Activated T-cell treated with anti-CD3 and anti-CD28 coated beads, Interleukin-2, amount 50 U/mL, for 1 hour (primary cell): ENCODE results near the gene ZNF763.
A peak's percentile ranks its signal among the peaks of the same experiment; 100 is the strongest.
"Not testable (repeated sequence)": the region's sequence is repeated elsewhere in the genome, so short reads cannot be mapped to it uniquely, and the experiment has no call there.

Experiments
- DNase-seq: peaks from one replicate; pipeline ENCODE4 v3.0.0-alpha.2; 2020

The ZNF763 gene

DNA sequence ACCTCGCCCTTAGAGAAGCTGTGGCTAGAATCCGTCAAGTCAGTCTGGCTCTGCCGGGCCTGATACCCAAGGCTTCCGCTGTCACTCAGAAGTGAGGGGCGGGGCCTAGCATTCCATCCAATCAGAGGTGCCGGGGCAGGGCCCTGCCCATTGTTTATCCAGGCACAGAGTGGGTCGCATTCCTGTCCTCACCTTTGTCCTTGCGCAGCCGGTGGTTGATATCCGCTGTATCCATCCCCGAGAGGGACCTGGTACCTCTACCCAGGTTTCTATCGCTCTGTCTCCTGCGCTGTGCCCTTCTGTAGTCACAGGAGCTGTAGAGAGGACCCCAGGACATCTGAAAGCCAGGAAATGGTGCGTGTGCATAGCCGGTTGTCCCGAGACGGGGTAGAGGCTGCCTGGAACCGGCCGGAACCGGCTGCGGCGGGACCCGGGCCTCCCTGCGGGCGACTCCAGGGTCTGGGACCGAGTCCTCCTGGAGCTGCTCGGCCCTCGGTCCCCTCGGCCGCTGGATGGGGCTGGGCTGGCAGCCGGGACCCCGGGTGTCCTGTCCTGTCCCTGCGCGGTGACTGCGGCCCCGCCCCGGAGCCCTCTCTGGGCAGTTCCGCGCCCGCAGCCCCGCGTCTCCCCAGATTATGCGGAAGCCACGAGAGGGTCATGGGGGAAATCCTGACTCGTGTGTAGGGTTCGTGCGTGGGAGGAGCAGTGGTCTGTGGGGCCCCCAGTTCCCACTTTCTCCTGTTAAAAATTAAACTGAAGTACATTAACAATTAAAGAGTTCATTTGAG is at the start of gene ZNF763:
Gene ZNF763, plus strand, starts transcription at position 183 of the 788 bp plus-strand sequence. Its CDS starts 169 bp downstream, at position 352.
- DNase-seq = peak; percentile 85

DNA sequence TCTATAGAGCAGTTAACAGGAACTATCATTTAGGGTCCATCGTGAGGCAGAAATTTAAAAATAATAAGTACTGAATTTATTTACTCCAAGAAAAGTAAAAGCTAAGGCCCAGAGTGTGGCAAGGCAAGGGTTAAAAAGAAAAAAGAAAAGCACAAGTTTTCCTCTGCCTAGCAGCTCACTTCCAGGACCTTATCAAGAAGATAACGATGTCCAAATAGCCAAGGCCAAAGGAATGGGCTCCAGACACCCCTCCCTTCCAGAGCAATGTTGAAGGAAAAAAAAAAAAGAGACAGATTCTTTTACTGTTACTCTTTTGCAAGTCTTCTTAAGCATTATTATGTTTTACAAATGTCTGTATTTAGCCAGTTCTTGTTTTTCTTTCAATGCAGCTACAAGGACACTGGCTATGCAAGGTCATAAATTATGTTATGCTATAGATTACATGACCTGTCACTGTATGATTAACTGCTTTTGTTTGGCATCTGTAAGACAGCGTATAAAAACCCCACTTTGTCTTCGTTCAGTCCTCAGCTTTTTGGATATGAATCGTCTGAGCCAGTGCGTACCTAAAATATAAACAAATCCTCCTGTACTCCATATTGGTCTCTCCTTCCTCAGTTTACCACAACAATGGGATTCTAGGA is 42.9 kb upstream of the ZNF763 start:
- DNase-seq = no peak

DNA sequence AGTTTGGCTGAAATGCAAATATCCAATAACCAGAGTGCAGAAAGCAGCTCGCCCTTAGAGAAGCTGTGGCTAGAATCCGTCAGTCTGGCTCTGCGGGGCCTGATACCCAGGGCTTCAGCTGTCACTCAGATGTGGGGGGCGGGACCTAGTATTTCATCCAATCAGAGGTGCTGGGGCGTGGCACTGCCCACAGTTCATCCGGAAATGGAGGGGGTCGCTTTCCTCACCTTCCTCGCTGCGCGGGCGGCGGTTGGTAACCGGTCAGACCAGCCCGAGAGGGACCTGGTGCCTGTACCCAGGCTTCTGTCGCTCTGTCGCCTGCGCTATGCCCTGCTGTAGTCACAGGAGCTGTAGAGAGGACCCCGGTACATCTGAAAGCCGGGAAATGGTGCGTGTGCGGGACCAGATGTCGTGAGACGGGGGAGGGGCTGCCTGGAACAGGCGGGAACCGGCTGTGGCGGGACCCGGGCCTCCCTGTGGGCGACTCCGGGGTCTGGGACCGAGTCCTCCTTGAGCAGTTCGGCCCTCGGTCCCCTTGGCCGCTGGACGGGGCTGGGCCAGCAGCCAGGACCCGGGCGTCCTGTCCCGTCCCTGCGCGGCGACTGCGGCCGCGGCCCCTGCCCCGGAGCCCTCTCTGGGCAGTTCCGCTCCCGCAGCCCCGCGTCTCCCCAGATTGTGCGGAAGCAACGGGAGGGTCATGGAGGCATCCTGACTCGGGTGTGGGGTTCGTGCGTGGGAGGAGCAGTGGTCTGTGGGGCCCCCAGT is 39.8 kb upstream of the ZNF763 start, which contains the start of gene ZNF700:
Gene ZNF700, plus strand, starts transcription at position 222 of the 765 bp plus-strand sequence. Its CDS starts 104 bp downstream, at position 326.
- peak; percentile 91 for DNase-seq

DNA sequence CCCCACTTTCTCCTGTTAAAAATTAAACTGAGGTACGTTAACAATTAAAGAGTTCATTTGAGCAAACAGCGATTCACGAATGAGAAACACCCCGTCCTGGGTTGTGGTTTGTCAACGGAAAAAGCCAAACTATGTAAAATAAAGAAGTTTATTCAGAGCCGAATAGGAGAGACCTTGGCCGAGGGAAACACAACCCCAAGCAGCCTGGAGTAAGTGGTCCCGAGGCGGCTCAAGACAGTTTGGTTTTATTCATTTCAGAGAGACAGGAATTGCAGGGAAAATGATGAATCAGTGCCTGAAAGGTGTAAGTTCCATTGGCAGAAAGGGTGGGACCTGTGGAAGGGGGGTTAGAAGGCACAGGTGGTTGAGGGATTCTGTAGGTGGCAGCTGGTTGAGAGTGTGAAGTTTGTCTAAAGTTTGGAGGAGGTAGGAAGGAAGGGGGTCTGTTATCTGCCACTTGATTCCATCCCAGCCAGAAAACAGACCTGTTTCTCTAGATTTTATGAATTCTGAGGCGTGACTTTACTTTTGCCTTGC is 39.1 kb upstream of the ZNF763 start:
- not testable (repeated sequence) for DNase-seq

DNA sequence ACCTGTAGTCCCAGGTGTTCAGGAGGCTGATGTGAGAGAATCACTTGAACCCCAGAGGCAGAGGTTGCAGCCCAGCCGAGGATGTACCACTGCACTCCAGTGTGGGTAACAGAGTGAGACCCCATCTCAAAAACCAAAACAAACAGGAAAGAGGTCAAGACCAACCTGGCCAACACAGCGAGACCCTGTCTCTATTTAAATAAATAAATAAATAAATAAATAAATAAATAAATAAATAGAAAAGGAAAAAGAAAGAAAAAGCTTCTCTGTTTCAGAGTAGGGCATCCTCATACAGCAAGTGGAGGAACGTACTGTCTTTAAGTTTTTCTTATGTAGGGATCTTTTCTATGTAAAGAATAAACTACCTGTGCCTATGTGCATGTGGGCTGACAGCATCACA is 37.6 kb upstream of the ZNF763 start:
- DNase-seq = no peak

DNA sequence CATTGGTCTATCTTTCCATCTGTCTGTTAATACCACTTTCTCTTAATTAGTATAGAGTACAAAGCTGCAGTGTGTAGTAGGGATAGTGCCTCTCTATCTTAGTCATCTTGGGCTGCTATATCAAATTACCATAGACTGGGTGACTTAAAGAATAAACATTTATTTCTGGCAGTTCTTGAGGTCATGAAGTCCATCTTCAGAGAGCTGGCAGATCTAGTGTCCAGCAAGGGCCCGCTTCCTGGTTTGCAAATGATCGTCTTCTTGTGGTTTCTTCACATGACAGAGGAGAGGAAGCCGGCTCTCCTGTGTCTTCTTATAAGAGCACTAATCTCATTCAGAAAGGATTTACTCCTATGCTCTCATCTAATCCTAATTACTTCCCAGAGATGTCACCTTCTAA is 33.8 kb upstream of the ZNF763 start:
- DNase-seq = no peak

DNA sequence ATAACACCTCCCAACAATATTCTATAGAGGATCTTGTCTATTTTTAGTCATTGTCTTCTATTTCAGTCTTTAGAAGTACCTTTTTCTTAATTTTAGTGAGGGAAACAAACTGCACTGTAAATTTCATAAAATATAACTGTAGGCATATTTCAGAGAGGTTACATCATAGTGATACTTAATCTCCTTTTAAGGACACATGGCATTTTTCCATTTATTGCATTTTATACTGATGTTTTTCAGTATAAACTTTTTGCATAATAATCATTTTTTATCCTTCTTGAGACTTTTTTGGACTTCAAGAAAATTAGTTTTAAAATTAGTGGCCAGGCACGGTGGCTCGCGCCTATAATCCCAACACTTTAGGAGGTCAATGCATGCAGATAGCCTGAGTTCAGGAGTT is 33.3 kb upstream of the ZNF763 start:
- no peak for DNase-seq

DNA sequence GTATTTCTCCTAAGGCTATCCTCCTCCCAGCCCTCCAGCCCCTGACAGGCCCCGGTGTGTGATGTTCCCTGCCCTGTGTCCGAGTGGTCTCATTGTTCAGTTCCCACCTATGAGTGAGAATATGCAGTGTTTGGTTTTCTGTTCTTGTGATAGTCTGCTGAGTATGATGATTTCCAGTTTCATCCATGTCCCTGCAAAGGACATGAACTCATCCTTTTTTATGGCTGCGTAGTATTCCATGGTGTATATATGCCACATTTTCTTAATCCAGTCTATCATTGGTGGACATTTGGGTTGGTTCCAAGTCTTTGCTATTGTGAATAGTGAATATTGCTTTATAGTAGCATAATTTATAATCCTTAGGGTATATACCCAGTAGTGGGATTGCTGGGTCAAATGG is 29.0 kb upstream of the ZNF763 start:
- not testable (repeated sequence) for DNase-seq

DNA sequence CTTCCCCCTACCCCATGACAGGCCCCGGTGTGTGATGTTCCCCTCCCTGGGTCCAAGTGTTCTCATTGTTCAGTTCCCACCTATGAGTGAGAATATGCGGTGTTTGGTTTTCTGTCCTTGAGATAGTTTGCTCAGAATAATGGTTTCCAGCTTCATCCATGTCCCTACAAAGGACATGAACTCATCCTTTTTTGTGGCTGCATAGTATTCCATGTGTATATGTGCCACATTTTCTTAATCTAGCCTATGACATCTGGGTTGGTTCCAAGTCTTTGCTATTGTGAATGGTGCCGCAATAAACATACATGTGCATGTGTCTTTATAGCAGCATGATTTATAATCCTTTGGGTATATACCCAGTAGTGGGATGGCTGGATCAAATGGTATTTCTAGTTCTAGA is 26.5 kb upstream of the ZNF763 start:
- DNase-seq = not testable (repeated sequence)

DNA sequence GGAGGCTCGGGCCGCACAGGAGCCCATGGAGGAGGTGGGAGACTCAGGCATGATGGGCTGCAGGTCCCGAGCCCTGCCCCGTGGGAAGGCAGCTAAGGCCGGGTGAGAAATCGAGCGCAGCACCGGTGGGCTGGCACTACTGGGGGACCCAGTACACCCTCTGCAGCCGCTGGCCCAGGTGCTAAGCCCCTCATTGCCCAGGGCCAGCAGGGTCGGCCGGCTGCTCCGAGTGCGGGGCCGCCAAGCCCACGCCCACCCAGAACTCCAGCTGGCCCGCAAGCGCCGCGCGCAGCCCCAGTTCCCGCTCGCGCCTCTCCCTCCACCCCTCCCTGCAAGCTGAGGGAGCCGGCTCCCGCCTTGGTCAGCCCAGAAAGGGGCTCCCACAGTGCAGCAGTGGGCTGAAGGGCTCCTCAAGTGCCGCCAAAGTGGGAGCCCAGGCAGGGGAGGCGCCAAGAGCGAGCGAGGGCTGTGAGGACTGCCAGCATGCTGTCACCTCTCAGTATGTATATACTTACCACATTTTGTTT is 23.4 kb upstream of the ZNF763 start:
- DNase-seq = not testable (repeated sequence)

DNA sequence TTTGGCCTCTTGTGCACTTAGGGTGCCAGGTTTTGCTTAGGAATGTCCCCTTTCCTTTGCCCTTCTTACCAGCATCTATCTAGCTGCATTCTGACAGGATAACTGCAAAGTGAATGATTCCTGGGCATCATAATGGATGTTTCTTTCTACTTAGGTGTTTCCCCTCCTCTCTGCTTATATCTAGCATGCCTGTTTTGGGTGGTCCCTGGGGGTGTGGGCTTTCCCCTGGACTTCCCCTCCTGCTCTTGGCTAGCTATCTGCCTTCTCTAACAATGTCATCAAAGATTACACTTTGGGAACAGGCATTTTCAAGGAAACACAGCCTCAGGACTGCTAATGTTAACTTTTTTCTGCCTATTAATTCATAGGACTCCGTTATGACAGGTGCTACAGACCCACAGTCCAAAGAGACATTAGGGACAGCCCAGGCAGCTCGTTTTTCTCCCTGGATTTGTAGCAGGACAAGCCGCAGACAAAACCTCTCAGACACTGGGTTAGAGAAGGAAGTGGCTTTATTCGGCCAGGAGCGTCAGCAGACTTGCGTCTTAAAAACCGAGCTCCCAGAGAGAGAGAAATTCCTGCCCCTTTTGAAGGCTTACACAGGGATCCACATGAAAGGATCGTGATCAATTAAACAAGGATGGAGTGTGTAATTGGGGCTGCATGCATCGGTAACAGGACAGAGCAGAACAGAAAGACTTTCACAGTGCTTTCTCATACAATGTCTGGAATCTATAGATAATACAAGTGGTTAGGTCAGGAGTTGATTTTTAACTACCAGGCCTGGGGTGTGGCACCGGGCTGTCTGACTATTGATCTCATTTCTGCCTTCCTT is 22.6 kb upstream of the ZNF763 start:
- no peak for DNase-seq

DNA sequence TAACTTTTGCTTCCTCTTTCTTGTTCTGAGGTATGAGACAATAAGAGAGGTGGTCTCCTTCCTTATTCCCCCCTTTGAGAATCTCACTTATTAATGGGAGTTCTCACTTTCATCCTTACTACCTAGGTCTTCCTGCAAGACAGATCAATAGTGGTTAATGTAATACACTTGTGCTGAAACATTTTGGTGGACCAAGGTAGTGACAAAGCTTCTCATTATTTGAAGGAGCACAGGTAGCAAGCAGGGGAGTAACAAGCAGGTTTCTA is 22.1 kb upstream of the ZNF763 start:
- no peak for DNase-seq

DNA sequence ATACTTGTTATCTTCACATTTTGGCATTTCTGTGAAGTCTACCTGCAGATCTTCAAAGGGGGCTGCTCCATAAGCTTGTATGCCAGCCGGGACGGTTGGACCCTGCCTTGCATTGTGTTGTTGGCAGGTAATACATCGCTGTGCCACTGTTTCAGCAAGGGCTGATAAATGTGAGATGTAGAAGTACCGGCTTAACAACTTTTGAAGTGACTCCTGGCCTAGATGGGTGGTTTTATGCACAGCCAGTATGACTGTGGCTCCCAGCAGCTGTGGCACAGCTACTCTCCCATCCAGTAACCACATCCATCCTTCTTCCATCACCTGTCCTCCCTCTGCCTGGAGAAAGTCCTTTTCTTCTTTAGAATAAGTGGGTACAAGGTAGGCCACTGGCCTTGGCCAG is 20.2 kb upstream of the ZNF763 start:
- no peak for DNase-seq

DNA sequence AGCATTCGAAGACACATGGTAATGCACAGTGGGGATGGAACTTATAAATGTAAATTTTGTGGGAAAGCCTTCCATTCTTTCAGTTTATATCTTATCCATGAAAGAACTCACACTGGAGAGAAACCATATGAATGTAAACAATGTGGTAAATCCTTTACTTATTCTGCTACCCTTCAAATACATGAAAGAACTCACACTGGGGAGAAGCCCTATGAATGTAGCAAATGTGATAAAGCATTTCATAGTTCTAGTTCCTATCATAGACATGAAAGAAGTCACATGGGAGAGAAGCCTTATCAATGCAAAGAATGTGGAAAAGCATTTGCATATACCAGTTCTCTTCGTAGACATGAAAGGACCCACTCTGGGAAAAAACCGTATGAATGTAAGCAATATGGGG is 16.2 kb upstream of the ZNF763 start:
- DNase-seq = no peak

DNA sequence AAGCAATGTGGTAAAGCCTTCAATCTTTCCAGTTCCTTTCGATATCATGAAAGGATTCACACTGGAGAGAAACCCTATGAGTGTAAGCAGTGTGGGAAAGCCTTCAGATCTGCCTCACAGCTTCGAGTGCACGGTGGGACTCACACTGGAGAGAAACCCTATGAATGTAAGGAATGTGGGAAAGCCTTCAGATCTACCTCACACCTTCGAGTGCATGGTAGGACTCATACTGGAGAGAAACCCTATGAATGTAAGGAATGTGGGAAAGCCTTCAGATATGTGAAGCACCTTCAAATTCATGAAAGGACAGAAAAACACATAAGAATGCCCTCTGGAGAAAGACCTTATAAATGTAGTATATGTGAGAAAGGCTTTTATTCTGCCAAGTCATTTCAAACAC is 15.6 kb upstream of the ZNF763 start:
- no peak for DNase-seq

DNA sequence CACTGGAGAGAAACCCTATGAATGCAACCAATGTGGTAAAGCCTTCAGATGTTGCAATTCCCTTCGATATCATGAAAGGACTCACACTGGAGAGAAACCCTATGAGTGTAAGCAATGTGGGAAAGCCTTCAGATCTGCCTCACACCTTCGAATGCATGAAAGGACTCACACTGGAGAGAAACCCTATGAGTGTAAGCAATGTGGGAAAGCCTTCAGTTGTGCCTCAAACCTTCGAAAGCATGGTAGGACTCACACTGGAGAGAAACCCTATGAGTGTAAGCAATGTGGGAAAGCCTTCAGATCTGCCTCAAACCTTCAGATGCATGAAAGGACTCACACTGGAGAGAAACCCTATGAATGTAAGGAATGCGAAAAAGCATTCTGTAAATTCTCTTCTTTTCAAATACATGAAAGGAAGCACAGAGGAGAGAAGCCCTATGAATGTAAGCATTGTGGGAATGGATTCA is 15.2 kb upstream of the ZNF763 start:
- DNase-seq = not testable (repeated sequence)

DNA sequence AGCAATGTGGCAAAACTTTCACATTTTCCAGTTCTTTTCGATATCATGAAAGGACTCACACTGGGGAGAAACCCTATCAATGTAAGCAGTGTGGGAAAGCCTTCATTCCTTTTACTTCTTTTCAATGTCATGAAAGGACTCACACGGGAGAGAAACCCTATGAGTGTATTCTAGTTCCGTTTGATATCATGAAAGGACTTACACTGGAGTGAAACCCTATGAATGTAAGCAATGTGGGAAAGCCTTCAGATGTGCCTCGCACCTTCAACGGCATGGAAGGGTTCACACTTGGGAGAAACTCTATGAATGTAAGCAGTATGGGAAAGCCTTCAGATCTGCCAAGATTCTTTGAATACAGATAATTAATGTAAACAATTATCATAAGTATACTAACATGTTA is 14.5 kb upstream of the ZNF763 start:
- DNase-seq = no peak

DNA sequence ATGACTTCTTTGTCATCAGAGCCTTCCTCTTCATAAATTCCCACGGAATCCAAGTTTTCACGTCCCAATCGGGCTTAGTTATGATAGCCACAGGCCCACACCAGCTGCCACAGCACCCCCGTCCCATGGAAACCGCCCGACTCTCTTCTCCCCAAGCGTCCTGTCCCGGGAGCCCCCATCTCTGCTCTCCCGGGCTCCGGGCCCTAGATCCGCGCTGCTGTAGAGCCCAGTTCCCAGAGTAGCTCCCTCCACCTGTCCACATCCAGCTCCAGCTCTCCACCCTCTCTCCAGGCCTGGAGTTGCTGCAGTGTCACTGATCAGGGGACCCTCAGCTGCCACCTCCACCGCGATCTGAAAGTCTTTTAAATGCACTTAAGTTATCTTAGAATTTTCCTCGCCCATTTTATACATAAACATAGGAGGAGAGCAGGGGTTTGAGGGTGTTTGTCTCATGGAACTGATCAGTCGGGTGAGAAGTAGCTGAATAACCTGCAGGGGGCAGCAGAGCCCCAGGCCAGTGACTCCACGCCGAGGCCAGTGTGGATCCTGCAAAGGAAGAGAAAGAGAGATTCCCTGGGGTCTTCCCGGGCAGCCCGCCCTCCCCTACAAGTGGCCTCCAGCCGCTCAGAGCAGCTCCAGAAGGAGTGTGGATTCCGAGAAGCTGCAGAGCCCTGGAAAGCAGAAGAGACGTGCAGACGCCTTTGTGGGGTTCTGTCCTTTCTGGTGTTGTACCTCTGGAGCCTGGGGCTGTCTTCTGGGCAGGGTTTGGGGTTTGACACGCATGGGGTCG is 1.1 kb upstream of the ZNF763 start:
- peak; percentile 76 for DNase-seq

DNA sequence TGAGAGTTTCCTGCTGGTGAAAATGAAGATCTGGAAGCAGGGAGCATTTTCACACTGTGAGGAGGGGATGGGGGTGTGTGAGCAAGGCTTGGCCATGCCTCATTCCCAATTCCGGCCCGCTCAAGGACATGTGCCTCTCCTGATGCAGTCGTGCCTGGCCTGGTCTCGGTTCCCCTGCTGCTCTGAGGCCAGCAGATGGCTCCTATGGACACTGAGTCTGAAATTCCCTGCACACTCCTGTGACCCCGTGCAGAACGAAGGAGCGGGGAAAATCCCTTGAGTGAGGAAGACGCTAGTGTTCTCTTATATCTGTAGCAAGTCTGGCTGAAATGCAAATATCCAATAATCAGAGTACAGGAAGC is 363 bp upstream of the ZNF763 start:
- no peak for DNase-seq

DNA sequence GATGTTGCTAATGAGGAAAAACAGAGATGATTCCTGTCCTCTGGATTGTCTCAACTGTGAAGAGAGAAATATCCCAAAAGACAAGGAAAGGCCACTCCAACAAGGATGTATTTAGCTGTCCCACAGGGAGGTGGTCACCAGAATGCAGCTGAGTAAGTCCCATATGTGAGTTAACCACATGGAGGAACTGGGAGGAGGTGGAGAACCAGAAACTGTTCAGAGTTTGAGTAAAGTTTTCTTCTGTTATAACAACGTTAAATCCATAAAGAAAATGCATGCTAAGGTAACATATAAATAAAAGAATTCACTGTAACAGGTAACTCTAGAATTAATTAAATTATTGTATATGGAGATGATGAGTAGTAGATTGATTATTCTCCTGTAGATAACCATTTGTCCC is 5.3 kb downstream of the ZNF763 start:
- no peak for DNase-seq

DNA sequence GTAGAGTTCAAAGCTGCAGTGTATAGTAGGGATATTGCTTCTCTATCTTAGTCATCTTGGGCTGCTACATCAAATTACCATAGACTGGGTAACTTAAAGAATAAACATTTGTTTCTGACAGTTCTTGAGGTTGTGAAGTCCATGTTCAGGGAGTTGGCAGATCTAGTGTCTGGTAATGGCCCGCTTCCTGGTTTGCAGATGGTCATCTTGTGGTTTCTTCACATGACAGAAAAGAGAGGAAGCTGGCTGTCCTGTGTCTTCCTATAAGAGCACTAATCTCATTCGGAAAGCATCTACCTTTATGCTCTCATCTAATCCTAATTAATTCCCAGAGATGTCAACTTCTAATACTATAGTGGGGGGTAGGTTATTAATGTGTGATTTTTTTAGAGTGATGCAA is 6.2 kb downstream of the ZNF763 start:
- no peak for DNase-seq
